Hepatocyte (in vitro differentiated cells): Measurements from ENCODE around the gene SHISA6. TPM values are rescaled to one million over a fixed set of nuclear protein-coding genes. Genes with fewer than 3 reads are reported as not detected.

Experiments
- DNase-seq: peaks from one replicate; pipeline ENCODE4 v3.0.0-alpha.2; 2016; ENCODE audit warnings: low spot score
- H2AFZ ChIP-seq: fragments of 200-600 bp; sonication (generic); 2 replicates; pipeline ENCODE4 v1.6.0; 2016; ENCODE audit warnings: antibody characterized with exemption, mild to moderate bottlenecking
- H3K27ac ChIP-seq: fragments of 200-600 bp; sonication (generic); 2 replicates; pipeline ENCODE4 v1.5.1; 2016; ENCODE audit warnings: mild to moderate bottlenecking
- H3K27me3 ChIP-seq: fragments of 200-600 bp; sonication (generic); 2 replicates; pipeline ENCODE4 v1.6.1; 2016
- H3K36me3 ChIP-seq: fragments of 200-600 bp; sonication (generic); replicated peaks from 2 replicates; pipeline ENCODE4 v1.5.1; 2016; ENCODE audit warnings: low read depth; ENCODE audit not compliant: insufficient read depth
- H3K4me1 ChIP-seq: fragments of 200-600 bp; sonication (generic); 2 replicates; pipeline ENCODE4 v1.5.1; 2016; ENCODE audit warnings: mild to moderate bottlenecking, moderate library complexity; ENCODE audit not compliant: insufficient read depth
- H3K4me2 ChIP-seq: fragments of 200-600 bp; sonication (generic); 2 replicates; pipeline ENCODE4 v1.6.0; 2016
- H3K4me3 ChIP-seq: fragments of 200-600 bp; sonication (generic); 2 replicates; pipeline ENCODE4 v1.5.1; 2016; ENCODE audit warnings: mild to moderate bottlenecking
- H3K79me2 ChIP-seq: fragments of 200-600 bp; sonication (generic); 2 replicates; pipeline ENCODE4 v1.6.0; 2017; ENCODE audit warnings: mild to moderate bottlenecking
- H3K9me2 ChIP-seq: fragments of 200-600 bp; sonication (generic); replicated peaks from 2 replicates; pipeline ENCODE4 v1.6.0; 2017; ENCODE audit warnings: mild to moderate bottlenecking; ENCODE audit not compliant: insufficient read depth
- H3K9me3 ChIP-seq: fragments of 200-600 bp; sonication (generic); 2 replicates; pipeline ENCODE4 v1.5.1; 2016; ENCODE audit warnings: low read depth, mild to moderate bottlenecking
- H4K20me1 ChIP-seq: fragments of 200-600 bp; sonication (generic); 2 replicates; pipeline ENCODE4 v1.6.0; 2016; ENCODE audit warnings: mild to moderate bottlenecking; ENCODE audit not compliant: insufficient read depth, poor library complexity, severe bottlenecking
- CTCF ChIP-seq: fragments of 200-600 bp; sonication (generic); IDR thresholded peaks from 2 replicates; pipeline ENCODE4 v1.5.1; 2016; ENCODE audit warnings: antibody characterized with exemption, mild to moderate bottlenecking; ENCODE audit not compliant: poor library complexity
- EZH2 ChIP-seq: fragments of 200-600 bp; sonication (generic); IDR thresholded peaks from 2 replicates; pipeline ENCODE4 v1.6.1; 2016; ENCODE audit warnings: antibody characterized with exemption, mild to moderate bottlenecking, borderline replicate concordance
- EZH2phosphoT487 ChIP-seq: fragments of 200-600 bp; sonication (generic); IDR thresholded peaks from one replicate; pipeline ENCODE4 v1.6.1; 2018; ENCODE audit warnings: antibody characterized with exemption, mild to moderate bottlenecking, low read depth, moderate library complexity; ENCODE audit not compliant: unreplicated experiment, severe bottlenecking
- WGBS: methylation state at CpG from one replicate; pipeline ENCODE4 v1.1.6; 2016; ENCODE audit warnings: low lambda C conversion rate; ENCODE audit errors: missing lambda C conversion rate; 5-methylcytosine and 5-hydroxymethylcytosine counted together
- polyA plus RNA-seq: library from polyadenylated mRNA; unstranded; fragments of >200 nt; fragmentation: Nextera tagmentation; extraction: Ambion mirVana; gene quantifications from 2 replicates; pipeline ENCODE4 v1.2.1, GENCODE V29; 2016
- total RNA-seq: library from RNA; depleted of rRNA; stranded (reverse); fragments of >200 nt; gene quantifications from 2 replicates; pipeline ENCODE4 v1.2.3, GENCODE V29; 2014

The SHISA6 gene
- total and polyA plus RNA-seq, 2 experiments from 2014 or later, result 0.21 to 0.80 TPM

- Histone ChIP-seq H3K27me3 (no peaks in the 10 kb centered on the region), H3K4me3 (no peak overlapping the region), H3K9me3 (no peaks in the 10 kb centered on the region), H3K9me2 (no peaks in the 10 kb centered on the region), H3K36me3 (no peaks in the 10 kb centered on the region), H3K4me1 (no peaks in the 10 kb centered on the region), H2AFZ (no peak overlapping the region), H3K27ac (no peak overlapping the region), H3K4me2 (no peak overlapping the region), H3K79me2 (no peaks in the 10 kb centered on the region), H4K20me1 (no peaks in the 10 kb centered on the region)
- no peak for DNase-seq
- 86% methylated on average over 9 of the region's 9 CpGs for WGBS
- TF ChIP-seq EZH2phosphoT487 (no peak), EZH2 (no peak), CTCF (no peak)
These were observed 245.9 kb downstream of the SHISA6 start for GRCh38 chr17:11486868-11487310.

- WGBS, result 23% methylated on average over 2 of the region's 2 CpGs
- H3K4me2 ChIP-seq, result no peak overlapping the region
These were observed 246.5 kb downstream of the SHISA6 start for GRCh38 chr17:11487469-11487868.

GRCh38 chr17:11488407-11488806 lies 247.4 kb downstream of the SHISA6 start:
- 82% methylated on average over 3 of the region's 3 CpGs for WGBS
- no peaks in the 10 kb centered on the region for H3K4me1 ChIP-seq
- no peaks in the 10 kb centered on the region for H3K27me3 ChIP-seq
- DNase-seq, result no peak
- H3K9me3 ChIP-seq, result no peaks in the 10 kb centered on the region
- H3K79me2 ChIP-seq, result no peaks in the 10 kb centered on the region
- no peak overlapping the region for H2AFZ ChIP-seq
- no peaks in the 10 kb centered on the region for H4K20me1 ChIP-seq
- H3K27ac ChIP-seq, result no peak overlapping the region
- H3K4me3 ChIP-seq, result no peak overlapping the region
- H3K9me2 ChIP-seq, result no peaks in the 10 kb centered on the region
- TF ChIP-seq EZH2phosphoT487 (no peak), CTCF (no peak)
- no peak overlapping the region for H3K4me2 ChIP-seq
- H3K36me3 ChIP-seq, result no peaks in the 10 kb centered on the region

More at GRCh38 chr17:11487469-11487868, 246.5 kb downstream of the SHISA6 start:
- Histone ChIP-seq H3K9me3 (no peaks in the 10 kb centered on the region), H3K27me3 (no peaks in the 10 kb centered on the region), H3K4me3 (no peak overlapping the region), H3K79me2 (no peaks in the 10 kb centered on the region), H3K9me2 (no peaks in the 10 kb centered on the region), H3K4me1 (no peaks in the 10 kb centered on the region), H3K27ac (no peak overlapping the region), H2AFZ (no peak overlapping the region), H3K36me3 (no peaks in the 10 kb centered on the region), H4K20me1 (no peaks in the 10 kb centered on the region)
- TF ChIP-seq EZH2, result no peak
- TF ChIP-seq EZH2phosphoT487, result no peak
- no peak for TF ChIP-seq CTCF
- no peak for DNase-seq

- Histone ChIP-seq H3K9me2 (no peaks in the 10 kb centered on the region), H3K27ac (no peak overlapping the region), H3K79me2 (no peaks in the 10 kb centered on the region), H3K9me3 (no peaks in the 10 kb centered on the region), H3K27me3 (no peaks in the 10 kb centered on the region), H3K36me3 (no peaks in the 10 kb centered on the region), H2AFZ (no peak overlapping the region), H3K4me3 (no peak overlapping the region), H4K20me1 (no peaks in the 10 kb centered on the region), H3K4me1 (no peaks in the 10 kb centered on the region), H3K4me2 (no peak overlapping the region)
- DNase-seq, result no peak
- whole genome bisulfite sequencing, result 85% methylated on average over 14 of the region's 14 CpGs
- TF ChIP-seq CTCF (no peak), EZH2 (no peak), EZH2phosphoT487 (no peak)
These were observed 249.2 kb downstream of the SHISA6 start for GRCh38 chr17:11490171-11490755.
